ENCODE results near the gene GAA.

GAA gene

DNA sequence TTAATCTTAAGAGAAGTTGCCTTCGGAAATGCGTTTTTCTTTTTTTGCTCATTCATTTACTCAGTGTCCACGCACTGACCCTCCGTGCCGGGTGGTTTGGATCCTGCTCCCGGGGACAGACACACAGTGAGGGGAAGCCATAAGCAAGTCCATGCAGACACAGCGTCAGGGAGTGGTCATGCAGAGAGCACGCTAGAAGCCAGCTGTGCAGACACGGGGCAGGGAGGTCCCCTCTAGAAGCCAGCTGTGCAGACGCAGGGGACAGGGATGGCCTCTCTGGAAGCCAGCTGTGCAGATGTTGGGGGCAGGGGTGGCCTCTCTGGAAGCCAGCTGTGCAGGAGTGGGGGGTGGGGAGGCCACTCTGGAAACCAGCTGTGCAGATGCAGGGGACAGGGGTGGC, 4.8 kb downstream of the GAA start:
- WGBS, result 87% methylated on average over 10 of the region's 10 CpGs
- H3K4me1 ChIP-seq (ENCODE audit: insufficient read depth, low read length), result peaks cover 8% of the 10 kb centered on the region; the same call in 1 of the 2 replicates
- no peak overlapping the region for H3K4me3 ChIP-seq (ENCODE audit: low read length)
- H3K36me3 ChIP-seq (ENCODE audit: insufficient read depth, low read length), result peaks cover 5% of the 10 kb centered on the region; the same call in 1 of the 2 replicates
- no peak overlapping the region for H3K9ac ChIP-seq (ENCODE audit: low read depth, low read length)
- no peak overlapping the region for H3K27ac ChIP-seq (ENCODE audit: low read depth, low read length)
- H3K9me3 ChIP-seq (ENCODE audit: insufficient read depth, low read depth, low read length), result no peaks in the 10 kb centered on the region
- H3K27me3 ChIP-seq (ENCODE audit: insufficient read depth, low read length), result no peaks in the 10 kb centered on the region

DNA sequence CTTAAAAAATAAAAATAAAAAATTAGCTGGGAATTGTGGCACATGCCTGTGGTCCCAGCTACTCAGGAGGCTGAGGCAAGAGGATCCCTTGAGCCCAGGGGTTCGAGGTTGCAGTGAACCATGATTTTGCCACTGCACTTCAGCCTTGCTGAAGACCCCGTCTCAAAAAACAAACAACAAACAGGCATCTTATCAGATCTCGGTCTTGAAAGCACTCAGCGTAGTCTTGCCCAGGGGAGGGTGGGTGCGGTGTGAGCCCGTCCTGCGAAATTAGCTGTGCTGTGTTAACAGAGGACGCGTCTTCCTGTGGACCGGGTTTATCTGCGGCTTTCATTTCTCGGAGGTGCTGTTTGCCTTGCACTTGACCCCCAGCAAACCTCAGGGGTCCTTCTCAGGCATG, 5.4 kb downstream of the GAA start:
- WGBS, result 89% methylated on average over 12 of the region's 12 CpGs
- no peak overlapping the region for H3K9ac ChIP-seq (ENCODE audit: low read depth, low read length)
- no peaks in the 10 kb centered on the region for H3K27me3 ChIP-seq (ENCODE audit: insufficient read depth, low read length)
- H3K9me3 ChIP-seq (ENCODE audit: insufficient read depth, low read depth, low read length), result no peaks in the 10 kb centered on the region
- no peak overlapping the region for H3K4me3 ChIP-seq (ENCODE audit: low read length)
- H3K36me3 ChIP-seq (ENCODE audit: insufficient read depth, low read length), result peaks cover 5% of the 10 kb centered on the region; the same call in 1 of the 2 replicates
- no peak overlapping the region for H3K27ac ChIP-seq (ENCODE audit: low read depth, low read length)
- H3K4me1 ChIP-seq (ENCODE audit: insufficient read depth, low read length), result peaks cover 8% of the 10 kb centered on the region; the same call in 1 of the 2 replicates

DNA sequence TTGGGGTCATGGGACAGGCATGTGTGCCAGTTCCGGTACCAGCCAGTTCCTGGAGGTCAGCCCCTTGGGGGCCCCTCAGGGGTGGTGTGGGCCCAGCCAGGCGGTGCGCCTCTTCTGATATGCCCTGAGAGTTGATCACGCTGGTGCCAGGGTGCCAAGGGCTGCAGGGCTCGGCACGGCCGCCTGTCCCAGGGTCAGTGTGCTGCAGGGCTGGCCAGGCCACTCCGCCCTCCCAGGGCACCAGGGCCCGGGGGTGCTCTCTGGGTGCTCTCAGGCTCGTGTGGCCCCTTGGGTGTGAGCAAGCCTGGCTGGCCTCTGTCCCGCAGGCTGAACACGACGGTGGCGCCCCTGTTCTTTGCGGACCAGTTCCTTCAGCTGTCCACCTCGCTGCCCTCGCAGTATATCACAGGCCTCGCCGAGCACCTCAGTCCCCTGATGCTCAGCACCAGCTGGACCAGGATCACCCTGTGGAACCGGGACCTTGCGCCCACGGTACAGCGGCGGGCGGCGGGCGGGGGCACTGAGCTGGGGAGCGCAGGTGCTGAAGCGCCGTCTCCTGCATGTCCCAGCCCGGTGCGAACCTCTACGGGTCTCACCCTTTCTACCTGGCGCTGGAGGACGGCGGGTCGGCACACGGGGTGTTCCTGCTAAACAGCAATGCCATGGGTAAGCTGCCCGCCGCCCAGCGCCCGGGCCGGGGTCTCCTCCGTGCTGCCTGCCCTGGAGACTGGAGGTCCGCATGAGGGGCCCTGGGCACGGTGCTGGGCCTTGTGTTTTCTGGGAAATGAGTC, 6.0 kb downstream of the GAA start:
- Histone ChIP-seq H3K9me3 (ENCODE audit: insufficient read depth, low read depth, low read length) (no peaks in the 10 kb centered on the region), H3K9ac (ENCODE audit: low read depth, low read length) (no peak overlapping the region)
- 91% methylated on average over 46 of the region's 46 CpGs for WGBS

GRCh38 chr17:80108036-80108971, 6.9 kb downstream of the GAA start:
- Histone ChIP-seq H3K27ac (ENCODE audit: low read depth, low read length) (no peak overlapping the region), H3K4me3 (ENCODE audit: low read length) (no peak overlapping the region), H3K9me3 (ENCODE audit: insufficient read depth, low read depth, low read length) (no peaks in the 10 kb centered on the region), H3K4me1 (ENCODE audit: insufficient read depth, low read length) (0 out of 2 replicates have a peak, but pooled peaks cover 3% of the 10 kb centered on the region), H3K9ac (ENCODE audit: low read depth, low read length) (no peak overlapping the region), H3K27me3 (ENCODE audit: insufficient read depth, low read length) (no peaks in the 10 kb centered on the region), H3K36me3 (ENCODE audit: insufficient read depth, low read length) (peaks cover 5% of the 10 kb centered on the region; the same call in 1 of the 2 replicates)
- WGBS, result 91% methylated on average over 40 of the region's 40 CpGs

More for the DNA sequence above, 6.0 kb downstream of the GAA start:
- peaks cover 5% of the 10 kb centered on the region; the same call in 1 of the 2 replicates for H3K4me1 ChIP-seq (ENCODE audit: insufficient read depth, low read length)
- H3K27ac ChIP-seq (ENCODE audit: low read depth, low read length), result no peak overlapping the region
- H3K4me3 ChIP-seq (ENCODE audit: low read length), result no peak overlapping the region
- H3K27me3 ChIP-seq (ENCODE audit: insufficient read depth, low read length), result no peaks in the 10 kb centered on the region
- H3K36me3 ChIP-seq (ENCODE audit: insufficient read depth, low read length), result peaks cover 5% of the 10 kb centered on the region; the same call in 1 of the 2 replicates

DNA sequence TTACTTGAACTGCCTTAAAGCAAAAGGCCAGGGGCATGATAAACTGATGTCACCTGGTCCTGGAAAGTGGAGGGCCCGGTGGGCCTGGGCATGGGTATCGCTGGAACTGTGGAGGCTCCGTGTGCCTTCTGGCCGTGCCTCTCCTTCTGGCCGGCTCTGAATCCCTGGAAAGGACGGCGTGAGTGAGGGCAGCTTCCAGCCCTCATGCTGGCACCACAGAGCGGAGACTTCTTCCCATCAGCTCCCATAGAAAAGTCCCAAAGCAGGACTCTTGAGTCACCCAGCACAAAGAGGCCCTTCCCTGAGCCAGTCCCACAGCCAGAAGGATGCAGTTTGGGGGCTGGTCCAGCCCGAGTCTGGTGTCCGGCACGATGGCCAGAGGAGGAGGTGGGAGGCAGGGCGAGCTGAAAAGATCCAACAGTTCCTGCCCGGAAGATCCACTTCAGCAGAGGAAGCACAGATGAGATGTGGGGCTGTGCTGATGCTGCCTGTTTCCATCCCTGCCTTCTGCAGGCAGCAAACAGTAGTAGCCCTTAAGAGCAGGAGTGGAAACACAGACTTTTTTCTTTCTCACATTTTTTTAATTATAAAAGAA, 7.8 kb downstream of the GAA start:
- H3K36me3 ChIP-seq (ENCODE audit: insufficient read depth, low read length), result peaks cover 5% of the 10 kb centered on the region; the same call in 1 of the 2 replicates

GRCh38 chr17:80109713-80110446, 8.5 kb downstream of the GAA start:
- Histone ChIP-seq H3K27ac (ENCODE audit: low read depth, low read length) (no peak overlapping the region), H3K9ac (ENCODE audit: low read depth, low read length) (no peak overlapping the region), H3K9me3 (ENCODE audit: insufficient read depth, low read depth, low read length) (no peaks in the 10 kb centered on the region), H3K27me3 (ENCODE audit: insufficient read depth, low read length) (no peaks in the 10 kb centered on the region), H3K4me1 (ENCODE audit: insufficient read depth, low read length) (0 out of 2 replicates have a peak, but pooled peaks cover 3% of the 10 kb centered on the region), H3K4me3 (ENCODE audit: low read length) (no peak overlapping the region), H3K36me3 (ENCODE audit: insufficient read depth, low read length) (peaks cover 5% of the 10 kb centered on the region; the same call in 1 of the 2 replicates)
- 93% methylated on average over 30 of the region's 30 CpGs for WGBS

More for the DNA sequence above, 7.8 kb downstream of the GAA start:
- H3K9ac ChIP-seq (ENCODE audit: low read depth, low read length), result no peak overlapping the region
- H3K4me3 ChIP-seq (ENCODE audit: low read length), result no peak overlapping the region
- H3K9me3 ChIP-seq (ENCODE audit: insufficient read depth, low read depth, low read length), result no peaks in the 10 kb centered on the region
- 92% methylated on average over 13 of the region's 13 CpGs for WGBS
- H3K4me1 ChIP-seq (ENCODE audit: insufficient read depth, low read length), result 0 out of 2 replicates have a peak, but pooled peaks cover 3% of the 10 kb centered on the region
- H3K27ac ChIP-seq (ENCODE audit: low read depth, low read length), result no peak overlapping the region
- H3K27me3 ChIP-seq (ENCODE audit: insufficient read depth, low read length), result no peaks in the 10 kb centered on the region

DNA sequence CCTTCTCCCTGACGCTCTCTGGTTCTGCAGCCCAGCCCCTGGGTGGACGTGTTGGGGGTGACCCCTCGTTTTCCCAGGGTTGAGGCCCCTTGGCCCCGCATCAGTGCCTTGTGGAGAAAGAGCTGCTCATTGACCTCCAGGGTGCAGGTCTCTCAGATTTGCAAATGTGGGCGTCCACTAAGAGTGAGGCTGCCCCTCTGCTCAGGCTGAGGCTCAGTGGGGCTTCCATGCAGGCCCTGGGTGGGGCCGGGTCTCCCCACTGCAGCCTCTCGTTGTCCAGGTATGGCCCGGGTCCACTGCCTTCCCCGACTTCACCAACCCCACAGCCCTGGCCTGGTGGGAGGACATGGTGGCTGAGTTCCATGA, 9.0 kb downstream of the GAA start:
- Histone ChIP-seq H3K36me3 (ENCODE audit: insufficient read depth, low read length) (peaks cover 5% of the 10 kb centered on the region; the same call in 1 of the 2 replicates), H3K27me3 (ENCODE audit: insufficient read depth, low read length) (no peaks in the 10 kb centered on the region), H3K27ac (ENCODE audit: low read depth, low read length) (no peak overlapping the region), H3K9me3 (ENCODE audit: insufficient read depth, low read depth, low read length) (no peaks in the 10 kb centered on the region), H3K4me3 (ENCODE audit: low read length) (no peak overlapping the region), H3K4me1 (ENCODE audit: insufficient read depth, low read length) (0 out of 2 replicates have a peak, but pooled peaks cover 3% of the 10 kb centered on the region), H3K9ac (ENCODE audit: low read depth, low read length) (no peak overlapping the region)
- WGBS, result 79% methylated on average over 9 of the region's 9 CpGs

DNA sequence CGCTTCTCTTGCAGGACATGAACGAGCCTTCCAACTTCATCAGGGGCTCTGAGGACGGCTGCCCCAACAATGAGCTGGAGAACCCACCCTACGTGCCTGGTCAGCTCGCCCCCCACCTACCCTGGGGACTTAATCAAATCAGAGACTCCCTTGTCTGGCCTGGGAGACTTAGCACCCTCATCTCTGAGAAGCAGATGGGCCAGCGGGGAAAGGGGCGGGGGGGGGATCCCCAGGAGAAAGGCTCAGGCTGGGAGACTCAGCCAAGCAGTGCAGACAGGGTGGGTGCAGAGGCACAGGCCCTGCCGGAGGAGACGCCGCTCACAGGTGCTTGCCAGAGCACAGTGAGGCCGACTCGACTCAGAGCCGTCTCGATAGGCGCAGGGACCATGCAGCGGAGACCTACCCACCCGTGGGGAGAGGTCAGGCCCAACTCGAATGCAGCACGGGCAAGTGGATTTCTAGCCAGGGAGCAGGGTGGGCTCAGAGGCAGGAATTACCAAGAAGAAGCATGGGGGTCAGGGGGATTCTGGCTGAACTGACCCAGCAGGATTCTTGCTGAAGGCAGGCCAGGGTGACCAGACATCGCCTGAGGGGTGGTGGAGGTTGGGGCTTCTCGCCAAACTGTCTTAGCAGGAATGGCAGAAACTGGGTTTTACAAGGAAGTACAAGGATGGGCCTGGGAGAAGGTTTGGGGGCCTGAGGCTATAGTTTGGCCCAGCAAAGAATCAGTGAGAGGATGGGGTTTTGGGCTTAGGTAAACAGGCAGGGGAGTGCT, 9.7 kb downstream of the GAA start:
- no peak overlapping the region; the same call in 1 of the 2 replicates for H3K9ac ChIP-seq (ENCODE audit: low read depth, low read length)
- H3K9me3 ChIP-seq (ENCODE audit: insufficient read depth, low read depth, low read length), result no peaks in the 10 kb centered on the region
- 0 out of 2 replicates have a peak, but pooled peaks cover 3% of the 10 kb centered on the region for H3K4me1 ChIP-seq (ENCODE audit: insufficient read depth, low read length)
- H3K27me3 ChIP-seq (ENCODE audit: insufficient read depth, low read length), result no peaks in the 10 kb centered on the region
- 91% methylated on average over 21 of the region's 21 CpGs for WGBS
- no peak overlapping the region for H3K4me3 ChIP-seq (ENCODE audit: low read length)
- H3K27ac ChIP-seq (ENCODE audit: low read depth, low read length), result no peak overlapping the region
- peaks cover 5% of the 10 kb centered on the region; the same call in 1 of the 2 replicates for H3K36me3 ChIP-seq (ENCODE audit: insufficient read depth, low read length)

GRCh38 chr17:80111702-80112470, 10.5 kb downstream of the GAA start:
- peaks cover 5% of the 10 kb centered on the region; the same call in 1 of the 2 replicates for H3K36me3 ChIP-seq (ENCODE audit: insufficient read depth, low read length)
- no peaks in the 10 kb centered on the region for H3K9me3 ChIP-seq (ENCODE audit: insufficient read depth, low read depth, low read length)
- H3K27me3 ChIP-seq (ENCODE audit: insufficient read depth, low read length), result no peaks in the 10 kb centered on the region
- H3K4me1 ChIP-seq (ENCODE audit: insufficient read depth, low read length), result 0 out of 2 replicates have a peak, but pooled peaks cover 3% of the 10 kb centered on the region
- no peak overlapping the region for H3K9ac ChIP-seq (ENCODE audit: low read depth, low read length)
- H3K4me3 ChIP-seq (ENCODE audit: low read length), result no peak overlapping the region
- no peak overlapping the region for H3K27ac ChIP-seq (ENCODE audit: low read depth, low read length)
- 84% methylated on average over 26 of the region's 26 CpGs for WGBS
